K562 (cell line): ENCODE results near the gene CLEC3B. TPM values are rescaled to one million over a fixed set of nuclear protein-coding genes. Genes with fewer than 3 reads are reported as not detected.

ENCODE experiments used
- BRCA1 ChIP-seq, 2 experiments: fragments of 450-650 bp in 1 of 2; sonication (generic) in 1 of 2; formaldehyde crosslinking in 1 of 2; IDR thresholded peaks; 2 replicates each; pipeline versions ENCODE4 v1.5.0 to v1.6.1; 2017 to 2020; ENCODE audit warnings: mild to moderate bottlenecking in 1 of 2, missing genetic modification reagents in 1 of 2
- CAMTA2 ChIP-seq: fragments of 250-450 bp; sonication (Bioruptor Pico); conservative IDR thresholded peaks from 2 replicates; pipeline ENCODE4 v1.5.1; 2022
- CHD4 ChIP-seq: fragments of 200-600 bp; sonication (generic); IDR thresholded peaks from 3 replicates; pipeline ENCODE4 v1.6.1; 2012; ENCODE audit warnings: low read depth, mild to moderate bottlenecking, mixed read lengths, low read length, inconsistent platforms; ENCODE audit not compliant: insufficient read depth, insufficient replicate concordance, poor library complexity, severe bottlenecking
- CREB5 ChIP-seq: fragments of 250-450 bp; sonication (Bioruptor Pico); IDR thresholded peaks from 2 replicates; pipeline ENCODE4 v1.5.0; 2020; ENCODE audit warnings: mild to moderate bottlenecking
- GABPA ChIP-seq: fragments of 200-800 bp; sonication (Bioruptor generic); conservative IDR thresholded peaks from 2 replicates; pipeline ENCODE4 v1.6.1; 2016; ENCODE audit warnings: low read depth, missing genetic modification characterization, missing compliant biosample characterization
- HDAC8 ChIP-seq: fragments of 450-650 bp; IDR thresholded peaks from 2 replicates; pipeline ENCODE4 v1.6.1; 2016; ENCODE audit warnings: mild to moderate bottlenecking, missing genetic modification characterization, moderate library complexity, missing compliant biosample characterization
- LARP7 ChIP-seq: fragments of 450-650 bp; IDR thresholded peaks from 2 replicates; pipeline ENCODE4 v1.6.1; 2016
- MEF2D ChIP-seq: conservative IDR thresholded peaks from 2 replicates; pipeline ENCODE4 v1.6.1; 2016; ENCODE audit warnings: low read depth, missing genetic modification characterization, missing compliant biosample characterization
- PCBP1 ChIP-seq: fragments of 200-400 bp; formaldehyde crosslinking; IDR thresholded peaks from 2 replicates; pipeline ENCODE4 v1.6.1; 2018; ENCODE audit warnings: mild to moderate bottlenecking, low read depth, low read length; ENCODE audit not compliant: poor library complexity, severe bottlenecking
- RBM17 ChIP-seq: fragments of 200-400 bp; formaldehyde crosslinking; IDR thresholded peaks from 2 replicates; pipeline ENCODE4 v1.6.1; 2017; ENCODE audit warnings: low read depth, mild to moderate bottlenecking, low read length, borderline replicate concordance
- TFAP4 ChIP-seq: sonication (generic); formaldehyde crosslinking; IDR thresholded peaks from 2 replicates; pipeline ENCODE4 v1.8.0; 2022; ENCODE audit warnings: missing genetic modification reagents, mild to moderate bottlenecking, moderate library complexity, borderline replicate concordance
- ZBTB34 ChIP-seq: fragments of 250-450 bp; sonication (Bioruptor Pico); IDR thresholded peaks from 2 replicates; pipeline ENCODE4 v1.8.0; 2021; ENCODE audit warnings: mild to moderate bottlenecking, moderate library complexity
- ZFP30 ChIP-seq: fragments of 250-450 bp; sonication (Bioruptor Pico); IDR thresholded peaks from 2 replicates; pipeline ENCODE4 v1.8.0; 2022; ENCODE audit warnings: moderate library complexity, mild to moderate bottlenecking, inconsistent platforms, borderline replicate concordance
- ZNF134 ChIP-seq: fragments of 250-450 bp; sonication (Bioruptor Pico); conservative IDR thresholded peaks from 2 replicates; pipeline ENCODE4 v1.4.0; 2020
- polyA plus RNA-seq, 8 experiments: library from polyadenylated mRNA; depleted of rRNA in 4 of 8; stranded (reverse) in 5 of 8; unstranded in 3 of 8; fragments of >200 nt; fragmentation: Nextera tagmentation in 2 of 8; fragmentation: Illumina TruSeq in 1 of 8; extraction: Ambion mirVana in 2 of 8; extraction: Trizol in 1 of 8; gene quantifications; 2 replicates each; pipeline versions ENCODE4 v1.2.1 to v1.2.3, GENCODE V29; 2011 to 2014; ENCODE audit warnings: inconsistent platforms in 1 of 8, missing spikeins in 1 of 8
- total RNA-seq, 7 experiments: library from RNA; depleted of rRNA in 6 of 7; stranded (reverse); fragments of >200 nt in 6 of 7; fragmentation: Illumina TruSeq in 2 of 7; extraction: Trizol in 2 of 7; gene quantifications; 2 replicates each; pipeline versions ENCODE4 v1.2.1 to v1.2.3, GENCODE V29; 2011 to 2021; ENCODE audit warnings: low replicate concordance in 1 of 7
- TF ChIP-seq, protein P1 (sequence below): fragments of 250-450 bp; sonication (Bioruptor Pico); IDR thresholded peaks from 2 replicates; pipeline ENCODE4 v1.4.0; 2020; ENCODE audit warnings: mild to moderate bottlenecking, moderate library complexity, borderline replicate concordance
- TF ChIP-seq, protein P2 (sequence below): fragments of 450-650 bp; formaldehyde crosslinking; IDR thresholded peaks from 2 replicates; pipeline ENCODE4 v1.4.0; 2020; ENCODE audit warnings: mild to moderate bottlenecking, mixed read lengths
- TF ChIP-seq, protein P3 (sequence below): sonication (generic); formaldehyde crosslinking; IDR thresholded peaks from 2 replicates; pipeline ENCODE4 v1.9.0; 2022; ENCODE audit warnings: mild to moderate bottlenecking, missing genetic modification reagents

Gene CLEC3B
- total and polyA plus RNA-seq, 9 of the 15 experiments (the other 6 are each of a cell fraction or from before 2014, with no cell fraction given): not detected

DNA sequence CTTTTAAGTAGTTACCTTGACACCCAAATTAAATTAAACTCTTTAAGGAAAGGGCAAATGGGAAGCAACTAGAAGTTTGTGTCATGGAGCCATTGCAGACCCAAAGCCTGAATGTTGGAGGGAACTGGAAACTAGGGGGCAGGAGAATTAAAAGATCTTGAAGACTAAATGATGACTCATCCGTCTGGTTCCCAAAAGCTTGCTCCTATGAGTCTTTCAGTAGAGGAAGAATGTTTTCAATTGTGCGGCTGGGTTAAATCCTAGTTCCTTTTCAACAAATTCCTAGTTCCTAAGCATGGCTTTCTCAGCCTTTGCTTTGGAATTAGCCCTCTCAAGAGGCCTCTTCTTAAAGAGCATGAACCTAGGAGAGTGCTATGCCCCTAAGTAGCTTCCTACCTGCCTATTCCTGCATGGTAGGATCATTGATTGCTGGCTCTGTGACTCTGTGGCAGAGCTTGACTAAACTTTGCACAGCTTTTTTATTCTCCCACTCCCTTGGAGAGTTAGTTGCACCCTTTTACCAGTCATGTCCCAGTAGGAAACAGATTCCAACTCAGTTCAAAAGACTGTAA lies 17.7 kb downstream of the CLEC3B start (continued):
- TF ChIP-seq, protein P1, sequence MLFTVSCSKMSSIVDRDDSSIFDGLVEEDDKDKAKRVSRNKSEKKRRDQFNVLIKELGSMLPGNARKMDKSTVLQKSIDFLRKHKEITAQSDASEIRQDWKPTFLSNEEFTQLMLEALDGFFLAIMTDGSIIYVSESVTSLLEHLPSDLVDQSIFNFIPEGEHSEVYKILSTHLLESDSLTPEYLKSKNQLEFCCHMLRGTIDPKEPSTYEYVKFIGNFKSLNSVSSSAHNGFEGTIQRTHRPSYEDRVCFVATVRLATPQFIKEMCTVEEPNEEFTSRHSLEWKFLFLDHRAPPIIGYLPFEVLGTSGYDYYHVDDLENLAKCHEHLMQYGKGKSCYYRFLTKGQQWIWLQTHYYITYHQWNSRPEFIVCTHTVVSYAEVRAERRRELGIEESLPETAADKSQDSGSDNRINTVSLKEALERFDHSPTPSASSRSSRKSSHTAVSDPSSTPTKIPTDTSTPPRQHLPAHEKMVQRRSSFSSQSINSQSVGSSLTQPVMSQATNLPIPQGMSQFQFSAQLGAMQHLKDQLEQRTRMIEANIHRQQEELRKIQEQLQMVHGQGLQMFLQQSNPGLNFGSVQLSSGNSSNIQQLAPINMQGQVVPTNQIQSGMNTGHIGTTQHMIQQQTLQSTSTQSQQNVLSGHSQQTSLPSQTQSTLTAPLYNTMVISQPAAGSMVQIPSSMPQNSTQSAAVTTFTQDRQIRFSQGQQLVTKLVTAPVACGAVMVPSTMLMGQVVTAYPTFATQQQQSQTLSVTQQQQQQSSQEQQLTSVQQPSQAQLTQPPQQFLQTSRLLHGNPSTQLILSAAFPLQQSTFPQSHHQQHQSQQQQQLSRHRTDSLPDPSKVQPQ (CRISPR knock-in tag): no peak
- no peak for TF ChIP-seq PCBP1
- no peak for TF ChIP-seq MEF2D (tag)
- no peak for TF ChIP-seq ZNF134
- TF ChIP-seq, protein P2, sequence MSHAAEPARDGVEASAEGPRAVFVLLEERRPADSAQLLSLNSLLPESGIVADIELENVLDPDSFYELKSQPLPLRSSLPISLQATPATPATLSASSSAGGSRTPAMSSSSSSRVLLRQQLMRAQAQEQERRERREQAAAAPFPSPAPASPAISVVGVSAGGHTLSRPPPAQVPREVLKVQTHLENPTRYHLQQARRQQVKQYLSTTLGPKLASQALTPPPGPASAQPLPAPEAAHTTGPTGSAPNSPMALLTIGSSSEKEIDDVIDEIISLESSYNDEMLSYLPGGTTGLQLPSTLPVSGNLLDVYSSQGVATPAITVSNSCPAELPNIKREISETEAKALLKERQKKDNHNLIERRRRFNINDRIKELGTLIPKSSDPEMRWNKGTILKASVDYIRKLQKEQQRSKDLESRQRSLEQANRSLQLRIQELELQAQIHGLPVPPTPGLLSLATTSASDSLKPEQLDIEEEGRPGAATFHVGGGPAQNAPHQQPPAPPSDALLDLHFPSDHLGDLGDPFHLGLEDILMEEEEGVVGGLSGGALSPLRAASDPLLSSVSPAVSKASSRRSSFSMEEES (CRISPR knock-in tag): no peak
- TF ChIP-seq GABPA (tag): no peak
- TF ChIP-seq CHD4: no peak
- TF ChIP-seq HDAC8: no peak
- no peak for TF ChIP-seq BRCA1 (IDR thresholded peaks at IDR 0.05)
- TF ChIP-seq BRCA1 (CRISPR knock-in tag; IDR thresholded peaks at IDR 0.05): no peak
- TF ChIP-seq RBM17: no peak
- no peak for TF ChIP-seq ZFP30
- TF ChIP-seq CREB5 (CRISPR knock-in tag): no peak
- no peak for TF ChIP-seq TFAP4 (CRISPR knock-in tag)
- TF ChIP-seq, protein P3, sequence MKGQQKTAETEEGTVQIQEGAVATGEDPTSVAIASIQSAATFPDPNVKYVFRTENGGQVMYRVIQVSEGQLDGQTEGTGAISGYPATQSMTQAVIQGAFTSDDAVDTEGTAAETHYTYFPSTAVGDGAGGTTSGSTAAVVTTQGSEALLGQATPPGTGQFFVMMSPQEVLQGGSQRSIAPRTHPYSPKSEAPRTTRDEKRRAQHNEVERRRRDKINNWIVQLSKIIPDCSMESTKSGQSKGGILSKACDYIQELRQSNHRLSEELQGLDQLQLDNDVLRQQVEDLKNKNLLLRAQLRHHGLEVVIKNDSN (CRISPR knock-in tag): no peak
- no peak for TF ChIP-seq CAMTA2 (CRISPR knock-in tag)
- no peak for TF ChIP-seq LARP7
- no peak for TF ChIP-seq ZBTB34
